KOPT-K1 (cell line): ENCODE results near the gene HYOU1.

Source experiments
- H3K27ac ChIP-seq: fragments of 200-600 bp; sonication (generic); 2 replicates; pipeline ENCODE4 v1.5.1; 2016; ENCODE audit warnings: antibody characterized with exemption, mild to moderate bottlenecking, low read depth, low read length; ENCODE audit not compliant: poor library complexity, severe bottlenecking
- H3K36me3 ChIP-seq: fragments of 200-600 bp; sonication (generic); 2 replicates; pipeline ENCODE4 v1.5.1; 2017; ENCODE audit warnings: antibody characterized with exemption, mild to moderate bottlenecking, low read length, moderate library complexity; ENCODE audit not compliant: insufficient read depth
- H3K9me3 ChIP-seq: fragments of 200-600 bp; sonication (generic); 2 replicates; pipeline ENCODE4 v1.5.1; 2017; ENCODE audit warnings: antibody characterized with exemption, low read length, mild to moderate bottlenecking; ENCODE audit not compliant: insufficient read depth, poor library complexity, severe bottlenecking

HYOU1 gene

GRCh38 chr11:118998388-118998717 is 58.7 kb downstream of the HYOU1 start:
- Histone ChIP-seq H3K9me3 (no peaks in the 10 kb centered on the region), H3K36me3 (peaks cover 49% of the 10 kb centered on the region), H3K27ac (peak overlapping the region; percentile 97)

GRCh38 chr11:118997627-118998387 is 59.2 kb downstream of the HYOU1 start, which contains the start of gene CENATAC:
CENATAC (plus strand) TSS chr11:118998138; CDS start chr11:118998198, 60 bp downstream.
- H3K9me3 ChIP-seq: no peaks in the 10 kb centered on the region
- H3K36me3 ChIP-seq: peaks cover 44% of the 10 kb centered on the region
- peak within 1 kb of the TSS; percentile 97 for H3K27ac ChIP-seq

GRCh38 chr11:118996926-118997626 is 59.9 kb downstream of the HYOU1 start:
- peak overlapping the region; percentile 97 for H3K27ac ChIP-seq
- H3K9me3 ChIP-seq: no peaks in the 10 kb centered on the region
- peaks cover 36% of the 10 kb centered on the region for H3K36me3 ChIP-seq
